GM12878 (cell line): ENCODE measurements around the gene ARF3. TPM values are rescaled to one million over a fixed set of nuclear protein-coding genes. Genes with fewer than 3 reads are reported as not detected.

ENCODE experiments used
- ATAC-seq: fragments of 200-7000 bp; cut with Tn5 transposase; 3 replicates; pipeline ENCODE4 v1.9.1; 2020; ENCODE audit warnings: mild to moderate bottlenecking, moderate library complexity
- BruUV-seq: library from RNA; stranded (reverse); fragments of 400-500 nt; replicated peaks from 2 replicates; lab custom pipeline; 2021; lab: Mats Ljungman, UMichigan
- CTCF ChIA-PET: fragments of 300-600 bp; sonication (Branson Sonifier 250); formaldehyde crosslinking; extraction: SDS; loops from one replicate; lab custom pipeline; 2021; ENCODE audit warnings: inconsistent platforms; lab: Yijun Ruan, JAX
- POLR2A ChIA-PET: fragments of 350-600 bp; formaldehyde crosslinking; extraction: SDS; loops from one replicate; lab custom pipeline; 2021; ENCODE audit warnings: inconsistent platforms; lab: Charles Lee
- RAD21 ChIA-PET: fragments of 300-600 bp; sonication (Branson Sonifier 250); formaldehyde crosslinking; loops from one replicate; lab custom pipeline; 2023; ENCODE audit warnings: antibody characterized with exemption; ENCODE audit not compliant: unreplicated experiment; lab: Charles Lee
- SMC1A ChIA-PET: fragments of 300-600 bp; sonication (Branson Sonifier 250); formaldehyde crosslinking; loops from one replicate; lab custom pipeline; 2023; ENCODE audit not compliant: unreplicated experiment, uncharacterized antibody; lab: Charles Lee
- DNase-seq: peaks from one replicate; pipeline ENCODE4 v3.0.0-alpha.2; 2011; ENCODE audit warnings: low read depth, low spot score
- FAIRE-seq: peaks from 3 replicates; lab custom pipeline; 2011; peaks lifted over from hg19 to GRCh38; lab: Jason Lieb, UNC
- H2AFZ ChIP-seq: 2 replicates; pipeline ENCODE4 v1.6.0; 2011; ENCODE audit warnings: low read depth, low read length, control low read depth; ENCODE audit not compliant: control insufficient read depth
- H3K27ac ChIP-seq: 2 replicates; pipeline ENCODE4 v1.5.1; 2011; ENCODE audit warnings: control low read depth; ENCODE audit not compliant: control insufficient read depth, insufficient read depth
- H3K27me3 ChIP-seq, 2 experiments: replicated peaks in 1 of 2; 2 replicates each; pipeline versions ENCODE4 v1.6.0 to v1.6.1; 2011; ENCODE audit warnings: low read length in 1 of 2; ENCODE audit not compliant: control insufficient read depth in 2 of 2, insufficient read depth in 2 of 2
- H3K36me3 ChIP-seq, 2 experiments: 2 replicates each; pipeline ENCODE4 v1.5.1; 2011; ENCODE audit warnings: low read length in 1 of 2; ENCODE audit not compliant: control insufficient read depth in 2 of 2, insufficient read depth in 2 of 2
- H3K4me1 ChIP-seq: 2 replicates; pipeline ENCODE4 v1.6.1; 2011; ENCODE audit warnings: mild to moderate bottlenecking, low read length, moderate library complexity, mixed read lengths; ENCODE audit not compliant: control insufficient read depth, insufficient read depth
- H3K4me2 ChIP-seq: 2 replicates; pipeline ENCODE4 v1.6.0; 2011; ENCODE audit warnings: control low read depth; ENCODE audit not compliant: control insufficient read depth, insufficient read depth
- H3K4me3 ChIP-seq: fragments of 200-600 bp; sonication (generic); 2 replicates; pipeline ENCODE4 v1.5.1; 2016
- H3K79me2 ChIP-seq: 2 replicates; pipeline ENCODE4 v1.6.0; 2011; ENCODE audit warnings: low read length; ENCODE audit not compliant: control insufficient read depth, insufficient read depth
- H3K9ac ChIP-seq: 2 replicates; pipeline ENCODE4 v1.8.0; 2011; ENCODE audit warnings: low read length, control low read depth, mixed read lengths; ENCODE audit not compliant: control insufficient read depth, insufficient read depth
- H3K9me3 ChIP-seq: replicated peaks from 3 replicates; pipeline ENCODE4 v1.5.1; 2011; ENCODE audit warnings: mild to moderate bottlenecking, low read length; ENCODE audit not compliant: control insufficient read depth, insufficient read depth
- H4K20me1 ChIP-seq: 2 replicates; pipeline ENCODE4 v1.6.0; 2011; ENCODE audit not compliant: control insufficient read depth, insufficient read depth
- BRCA1 ChIP-seq: IDR thresholded peaks from 2 replicates; pipeline ENCODE4 v1.6.1; 2011; ENCODE audit warnings: low read depth, low read length, improper control_type of control experiment
- CREM ChIP-seq: IDR thresholded peaks from 2 replicates; pipeline ENCODE4 v1.6.1; 2014; ENCODE audit warnings: antibody characterized with exemption, low read depth
- FOXM1 ChIP-seq: IDR thresholded peaks from 2 replicates; pipeline ENCODE4 v1.6.1; 2012; ENCODE audit warnings: low read depth, mild to moderate bottlenecking, inconsistent platforms, low read length, moderate library complexity
- IKZF1 ChIP-seq: fragments of 450-650 bp; conservative IDR thresholded peaks from 2 replicates; pipeline ENCODE4 v1.6.1; 2017; ENCODE audit warnings: antibody characterized with exemption, mild to moderate bottlenecking
- IRF4 ChIP-seq: IDR thresholded peaks from 2 replicates; pipeline ENCODE4 v1.6.1; 2011; ENCODE audit warnings: low read depth, low read length
- MAX ChIP-seq: IDR thresholded peaks from 2 replicates; pipeline ENCODE4 v1.6.1; 2012; ENCODE audit warnings: low read depth, low read length, improper control_type of control experiment
- MEF2B ChIP-seq: fragments of 450-650 bp; IDR thresholded peaks from 2 replicates; pipeline ENCODE4 v1.6.1; 2018; ENCODE audit warnings: mild to moderate bottlenecking, moderate library complexity; ENCODE audit not compliant: partially characterized antibody, poor library complexity, severe bottlenecking
- NR2F1 ChIP-seq: fragments of 450-650 bp; conservative IDR thresholded peaks from 2 replicates; pipeline ENCODE4 v1.6.1; 2017; ENCODE audit warnings: mild to moderate bottlenecking
- PRDM15 ChIP-seq: fragments of 450-650 bp; formaldehyde crosslinking; IDR thresholded peaks from 2 replicates; pipeline ENCODE4 v1.4.0; 2020; ENCODE audit warnings: mild to moderate bottlenecking, moderate library complexity
- SIX5 ChIP-seq: IDR thresholded peaks from 2 replicates; pipeline ENCODE4 v1.6.1; 2011; ENCODE audit warnings: mild to moderate bottlenecking, low read depth, low read length, moderate library complexity; ENCODE audit not compliant: severe bottlenecking
- ZBED1 ChIP-seq: IDR thresholded peaks from 2 replicates; pipeline ENCODE4 v1.6.1; 2016; ENCODE audit warnings: borderline replicate concordance
- ZBTB33 ChIP-seq: fragments of 450-650 bp; IDR thresholded peaks from 2 replicates; pipeline ENCODE4 v1.6.1; 2017; ENCODE audit warnings: mild to moderate bottlenecking
- in situ Hi-C: fragments of 300-500 bp; cut with MboI; formaldehyde crosslinking; loops from 9 replicates; pipeline ENCODE4 v1.14.3; 2018; ENCODE audit warnings: mixed read lengths
- intact Hi-C: fragments of 100-400 bp; cut with micrococcal nuclease; formaldehyde crosslinking; loops from one replicate; pipeline ENCODE4 v1.14.2; 2022; ENCODE audit not compliant: unreplicated experiment
- polyA plus RNA-seq, 11 experiments: library from polyadenylated mRNA; depleted of rRNA in 4 of 11; unstranded in 6 of 11; stranded (reverse) in 5 of 11; fragments of >200 nt; fragmentation: Nextera tagmentation in 4 of 11; fragmentation: Illumina TruSeq in 1 of 11; extraction: Ambion mirVana in 4 of 11; extraction: Trizol in 1 of 11; gene quantifications; 1 replicate in 1 of 11; 2 replicates in 10 of 11; pipeline versions ENCODE4 v1.2.1 to v1.2.3, GENCODE V29; 2011 to 2016; ENCODE audit warnings: inconsistent platforms in 2 of 11, missing spikeins in 2 of 11, low read depth in 1 of 11
- total RNA-seq, 4 experiments: library from RNA; depleted of rRNA in 3 of 4; stranded (reverse); fragments of >200 nt in 3 of 4; fragmentation: Illumina TruSeq in 1 of 4; extraction: Trizol in 1 of 4; gene quantifications; 2 replicates each; pipeline versions ENCODE4 v1.2.1 to v1.2.3, GENCODE V29; 2013 to 2021

The ARF3 gene
- total and polyA plus RNA-seq, 10 of the 15 experiments (the other 5 are each of a cell fraction or from before 2014, with no cell fraction given), result 8.7 to 263 (median 74.4) TPM

- TF ChIP-seq FOXM1, result no peak
- TF ChIP-seq BRCA1, result no peak
- no peak for TF ChIP-seq MAX
- TF ChIP-seq MEF2B, result no peak
- no peak for TF ChIP-seq ZBTB33
- no peak for TF ChIP-seq IKZF1
- TF ChIP-seq ZBED1, result no peak
- TF ChIP-seq CREM, result no peak
- no peak for TF ChIP-seq SIX5
- TF ChIP-seq IRF4, result no peak
- TF ChIP-seq NR2F1, result no peak
- TF ChIP-seq PRDM15 (CRISPR knock-in tag), result no peak
- Histone ChIP-seq H3K4me1 (peaks cover 11% of the 10 kb centered on the region), H2AFZ (no peak overlapping the region), H3K4me2 (no peak overlapping the region), H3K4me3 (no peak overlapping the region), H3K9ac (no peak overlapping the region), H3K79me2 (peaks cover 5% of the 10 kb centered on the region), H4K20me1 (no peaks in the 10 kb centered on the region), H3K27me3 (no peaks in the 10 kb centered on the region; a peak in 1 of 4 replicates), H3K36me3 (no peaks in the 10 kb centered on the region), H3K9me3 (no peaks in the 10 kb centered on the region), H3K27ac (no peak overlapping the region)
- FAIRE-seq (no peak), ATAC-seq (no peak), DNase-seq (no peak)
- ChIA-PET POLR2A (interaction anchor here (1.3 to 1.6 kb wide), 2 partner anchors 9 to 16 kb away, joined by 3 read pairs; partner anchors contain the start of gene WNT1), SMC1A (no interaction called here), RAD21 (interaction anchor here (1.0 kb wide), 1 partner anchor 26 kb away, joined by 3 read pairs; no protein-coding TSS in a partner anchor), CTCF (interaction anchor here (0.6 to 3.0 kb wide), 5 partner anchors 8 to 36 kb away, joined by 3 to 10 read pairs (median 3); partner anchors contain the start of gene WNT10B)
- in situ Hi-C loops, result no loop called here
- no TSS peak for BruUV-seq
- intact Hi-C loops, result no loop called here
Observed at GRCh38 chr12:48961801-48962200, 4.5 kb upstream of the ARF3 start.
